ENCODE data around the gene CTNNBL1. TPM values are rescaled to one million over a fixed set of nuclear protein-coding genes. Genes with fewer than 3 reads are reported as not detected.

CTNNBL1 gene
- total RNA-seq, 1 donor from 2014 or later: 41.3 TPM

DNA sequence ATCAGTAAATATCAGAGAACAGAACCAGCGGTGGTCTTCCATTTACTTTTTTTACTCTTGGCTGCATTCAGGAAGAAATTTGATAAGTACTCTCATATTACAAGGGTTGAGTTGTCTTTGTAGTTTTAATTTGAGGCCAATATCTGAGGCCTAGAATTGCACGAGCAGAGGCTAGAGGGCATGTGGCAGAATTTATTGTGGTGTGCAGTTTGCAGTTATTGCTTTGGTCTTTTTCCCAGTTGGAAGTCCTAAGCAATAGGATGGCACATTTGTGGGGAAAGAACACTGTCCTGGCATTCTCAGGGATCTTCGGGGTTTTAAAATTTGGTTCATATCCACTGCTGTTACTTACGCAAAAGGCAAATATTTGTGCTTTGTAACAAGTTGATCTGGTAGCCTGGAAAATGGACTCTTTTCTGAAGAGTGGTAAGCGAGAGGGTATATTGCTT is 66.0 kb downstream of the CTNNBL1 start:
- intact Hi-C loops (cut with DNase I): no loop called here
- no peak for ATAC-seq
- DNase-seq (ENCODE audit: low spot score): no peak

- no peak for ATAC-seq
- intact Hi-C loops (cut with DNase I): no loop called here
- DNase-seq (ENCODE audit: low spot score): no peak
These were observed 66.5 kb downstream of the CTNNBL1 start for GRCh38 chr20:37760322-37760721.

DNA sequence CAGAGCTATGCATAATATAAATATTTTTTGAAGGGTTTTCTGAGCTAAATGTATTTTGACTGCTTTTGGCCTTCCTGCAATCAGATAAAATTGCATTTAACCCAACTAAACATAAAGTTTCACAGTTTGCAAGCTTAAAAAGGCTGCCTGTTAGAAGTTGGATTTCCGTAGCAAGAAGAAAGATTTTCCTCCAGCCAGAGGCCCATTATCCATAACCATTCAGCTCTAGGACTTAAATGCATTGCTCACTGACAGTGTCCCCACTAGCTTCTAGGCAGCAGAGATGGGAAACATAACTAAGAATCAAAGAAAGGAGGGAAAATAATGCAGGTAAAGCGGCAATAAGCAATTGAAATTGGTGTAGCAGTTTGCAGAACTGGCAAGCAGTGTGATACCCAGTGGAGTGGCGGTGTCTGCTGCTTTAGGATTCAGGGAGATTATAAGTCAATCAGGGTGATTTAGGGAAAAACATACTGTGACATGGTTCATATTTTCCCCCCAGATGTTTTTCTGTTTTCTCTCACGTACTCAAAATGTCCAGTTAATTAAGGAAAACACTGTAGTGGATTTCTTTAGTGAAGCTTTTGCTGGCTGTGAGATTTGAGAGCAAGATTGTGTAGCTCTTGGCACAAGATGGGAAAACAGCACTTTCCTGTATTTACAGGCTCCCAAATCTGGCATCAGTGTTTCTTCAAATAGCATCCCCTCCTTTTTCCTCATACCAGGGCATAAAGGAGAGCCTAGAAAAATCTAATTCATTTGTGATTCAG is 69.1 kb downstream of the CTNNBL1 start:
- ATAC-seq (no peak), DNase-seq (ENCODE audit: low spot score) (no peak)
- intact Hi-C loops (cut with DNase I): no loop called here

- intact Hi-C loops (cut with DNase I): no loop called here
- no peak for ATAC-seq
- no peak for DNase-seq (ENCODE audit: low spot score)
These were observed 70.6 kb downstream of the CTNNBL1 start for GRCh38 chr20:37764333-37764935.

GRCh38 chr20:37770908-37771307 is 77.1 kb downstream of the CTNNBL1 start:
- intact Hi-C loops (cut with DNase I): no loop called here
- DNase-seq (ENCODE audit: low spot score): no peak
- no peak for ATAC-seq

DNA sequence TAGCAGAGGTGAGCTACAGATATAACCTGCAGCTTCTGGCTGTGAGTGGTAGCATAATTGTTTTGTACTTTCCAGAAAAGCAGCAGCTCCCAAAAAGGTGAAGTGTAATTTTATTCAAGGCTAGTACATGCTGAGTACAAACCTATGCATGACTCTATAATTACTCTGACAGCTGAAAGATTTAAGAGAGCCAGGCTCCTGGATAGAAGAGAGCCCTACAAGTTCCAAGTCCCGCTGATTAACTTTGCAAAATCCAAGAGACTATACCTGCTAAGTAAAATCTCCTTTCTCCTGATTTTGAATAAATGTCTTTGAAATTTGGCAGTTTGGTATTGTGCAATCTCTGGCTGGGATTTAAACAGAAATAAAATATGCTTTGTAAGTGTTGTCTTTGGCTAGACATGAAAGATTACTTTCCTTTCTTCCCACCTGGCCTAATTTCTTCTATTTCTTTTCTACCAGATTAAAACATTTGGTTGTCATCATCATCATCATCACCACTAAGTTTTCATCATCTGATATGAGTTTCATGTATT is 79.5 kb downstream of the CTNNBL1 start:
- ATAC-seq (no peak), DNase-seq (ENCODE audit: low spot score) (no peak)
- intact Hi-C loops (cut with DNase I): no loop called here

DNA sequence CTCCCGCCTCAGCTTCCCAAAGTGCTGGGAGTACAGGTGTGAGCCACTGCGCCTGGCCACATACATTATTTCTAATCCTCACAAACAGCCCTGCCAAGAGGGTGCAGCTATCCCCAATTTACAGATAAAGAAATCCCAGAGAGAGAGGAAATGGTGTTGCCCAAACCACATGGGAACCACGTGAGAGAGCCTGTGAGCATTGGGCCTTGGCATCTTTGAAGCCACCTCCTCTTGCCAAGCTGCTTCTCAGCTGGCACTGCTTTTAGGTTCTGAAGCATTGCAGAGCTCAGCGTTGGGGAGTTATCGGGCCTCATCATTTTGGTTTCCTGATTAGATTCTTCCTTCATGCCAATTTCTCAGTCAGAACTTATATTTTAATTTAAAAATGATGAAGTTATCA is 80.3 kb downstream of the CTNNBL1 start:
- ATAC-seq (no peak), DNase-seq (ENCODE audit: low spot score) (no peak)
- intact Hi-C loops (cut with DNase I): no loop called here

GRCh38 chr20:37775200-37775599 is 81.4 kb downstream of the CTNNBL1 start:
- no peak for DNase-seq (ENCODE audit: low spot score)
- intact Hi-C loops (cut with DNase I): no loop called here
- no peak for ATAC-seq

DNA sequence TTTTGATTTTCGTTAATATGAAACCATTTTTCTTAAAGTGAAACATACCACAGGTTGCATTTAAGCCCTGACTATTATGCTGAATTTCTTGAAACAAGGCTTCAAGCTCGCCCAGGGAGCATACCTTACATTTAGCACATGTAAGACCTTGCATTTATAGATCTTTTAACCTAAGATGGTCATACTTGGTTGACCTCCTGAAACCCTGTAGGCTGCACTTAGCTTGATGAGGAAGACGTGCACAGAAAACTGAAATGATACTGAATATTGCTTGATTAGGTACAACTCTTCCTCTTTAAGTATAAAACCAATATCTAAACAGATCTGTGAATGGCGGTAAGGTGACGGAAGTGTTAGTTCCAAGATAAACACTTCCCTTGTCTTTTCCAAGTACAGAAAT is 82.2 kb downstream of the CTNNBL1 start:
- ATAC-seq (no peak), DNase-seq (ENCODE audit: low spot score) (no peak)
- intact Hi-C loops (cut with DNase I): no loop called here

GRCh38 chr20:37776526-37776925 is 82.7 kb downstream of the CTNNBL1 start:
- ATAC-seq: no peak
- intact Hi-C loops (cut with DNase I): no loop called here
- no peak for DNase-seq (ENCODE audit: low spot score)

DNA sequence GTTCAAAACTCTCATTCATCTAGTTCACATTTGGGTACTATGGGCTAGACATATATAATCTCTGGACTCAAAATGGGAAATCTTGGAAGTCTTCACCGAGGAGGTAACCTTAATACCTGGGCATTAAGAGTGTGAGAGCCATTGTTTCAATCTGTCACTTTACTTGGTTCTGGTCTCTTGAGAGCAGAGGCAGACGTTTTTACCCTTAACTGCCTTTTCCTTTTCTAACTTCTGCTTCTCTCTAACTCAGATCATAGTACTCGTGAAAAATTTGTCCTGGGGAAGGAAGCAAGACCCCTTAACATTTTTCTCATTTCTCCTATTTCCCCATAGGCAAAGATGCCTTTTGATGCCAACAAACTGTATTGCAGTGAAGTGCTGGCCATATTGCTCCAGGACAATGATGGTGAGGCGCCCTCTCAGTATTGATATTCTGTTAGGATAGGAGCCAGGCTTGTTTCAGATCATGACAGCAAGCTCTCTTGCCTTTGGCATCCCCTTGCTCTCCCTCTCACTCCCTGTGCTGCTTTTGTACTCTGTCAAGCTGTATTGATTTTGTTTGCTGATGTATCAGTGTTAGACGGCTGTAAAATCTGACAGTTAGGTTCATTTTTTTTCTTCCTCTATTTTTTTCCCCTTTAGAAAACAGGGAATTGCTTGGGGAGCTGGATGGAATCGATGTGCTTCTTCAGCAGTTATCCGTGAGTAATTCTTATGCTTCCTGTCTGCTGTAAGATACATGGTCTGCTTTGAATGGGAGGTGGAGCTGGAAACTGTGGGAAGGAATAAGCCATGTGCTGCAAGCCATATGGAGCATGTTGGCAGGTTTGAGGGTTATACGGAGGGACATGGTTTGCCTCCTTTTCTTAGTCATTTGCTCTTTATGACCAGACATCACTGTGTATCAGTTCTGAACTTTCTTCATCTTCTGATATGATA is 83.5 kb downstream of the CTNNBL1 start:
- intact Hi-C loops (cut with DNase I): no loop called here
- ATAC-seq: no peak
- DNase-seq (ENCODE audit: low spot score): no peak

- intact Hi-C loops (cut with DNase I): no loop called here
- no peak for DNase-seq (ENCODE audit: low spot score)
- ATAC-seq: no peak
These were observed 84.3 kb downstream of the CTNNBL1 start for GRCh38 chr20:37777988-37778659.

DNA sequence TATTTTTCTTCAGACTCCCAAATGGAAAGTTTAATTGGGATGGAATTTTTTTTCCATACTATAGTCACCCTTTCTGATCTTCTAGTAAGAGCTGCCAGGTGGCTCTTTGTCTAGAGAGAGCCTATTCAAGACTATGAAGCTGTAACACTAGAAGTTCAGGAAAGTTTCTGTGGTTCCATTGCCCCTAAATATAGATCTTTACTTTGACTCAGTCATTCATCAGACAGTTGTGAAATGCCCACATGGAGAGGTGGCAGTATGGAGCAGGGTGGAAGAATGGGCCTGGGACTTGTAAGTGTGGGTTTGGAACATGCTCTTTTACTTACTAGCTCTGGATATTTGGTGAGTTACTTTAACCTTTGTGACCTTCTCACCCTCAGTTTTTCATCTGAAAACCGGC is 87.8 kb downstream of the CTNNBL1 start:
- intact Hi-C loops (cut with DNase I): no loop called here
- DNase-seq (ENCODE audit: low spot score): no peak
- no peak for ATAC-seq

GRCh38 chr20:37786043-37786442 is 92.2 kb downstream of the CTNNBL1 start:
- intact Hi-C loops (cut with DNase I): no loop called here
- DNase-seq (ENCODE audit: low spot score) (no peak), ATAC-seq (no peak)

DNA sequence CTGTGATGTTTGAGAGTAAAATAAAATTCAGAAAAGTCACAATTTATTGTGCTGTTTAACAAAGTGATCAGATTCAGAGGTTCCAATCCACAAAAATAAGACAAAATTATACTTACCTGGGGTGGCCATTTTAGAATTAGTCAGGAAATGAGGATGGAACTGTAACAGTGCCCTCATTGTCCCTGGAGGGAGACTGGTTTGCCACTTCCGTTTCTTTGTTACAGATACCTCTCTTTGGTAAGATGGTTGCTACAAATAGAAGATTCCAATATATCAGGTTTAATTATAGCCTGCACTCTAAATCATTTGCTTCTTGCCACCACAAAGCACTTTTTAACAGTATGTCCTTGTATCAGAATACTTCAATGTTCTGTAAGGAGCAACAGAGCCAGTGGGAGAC is 95.6 kb downstream of the CTNNBL1 start:
- ATAC-seq (no peak), DNase-seq (ENCODE audit: low spot score) (no peak)
- intact Hi-C loops (cut with DNase I): no loop called here

GRCh38 chr20:37790900-37791299 is 97.1 kb downstream of the CTNNBL1 start:
- intact Hi-C loops (cut with DNase I): no loop called here
- DNase-seq (ENCODE audit: low spot score): no peak
- no peak for ATAC-seq

GRCh38 chr20:37796121-37796520 is 102.3 kb downstream of the CTNNBL1 start:
- intact Hi-C loops (cut with DNase I): no loop called here
- ATAC-seq: no peak

DNA sequence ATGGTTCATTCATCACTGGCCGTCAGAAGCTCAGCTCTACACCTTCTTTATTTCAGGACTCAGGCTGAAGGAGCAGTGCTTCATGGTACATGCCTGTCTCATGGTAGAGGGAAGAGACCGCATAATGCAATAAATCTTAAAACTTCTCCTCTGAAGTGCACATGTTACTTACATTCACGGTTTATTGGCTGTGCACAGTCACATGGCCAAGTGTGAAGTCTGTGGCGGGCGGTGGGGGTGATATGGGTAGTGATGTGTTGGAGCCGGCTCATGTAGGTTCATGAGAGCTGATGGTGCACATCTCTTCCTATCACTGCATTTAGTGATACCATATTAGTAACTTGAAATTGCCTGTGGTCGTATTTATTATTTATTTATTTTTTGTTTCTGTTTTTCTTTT is 102.9 kb downstream of the CTNNBL1 start:
- ATAC-seq (no peak), DNase-seq (ENCODE audit: low spot score) (no peak)
- intact Hi-C loops (cut with DNase I): no loop called here

More at GRCh38 chr20:37796121-37796520, 102.3 kb downstream of the CTNNBL1 start:
- no peak for DNase-seq (ENCODE audit: low spot score)

- DNase-seq (ENCODE audit: low spot score) (no peak), ATAC-seq (no peak)
- intact Hi-C loops (cut with DNase I): no loop called here
These were observed 103.9 kb downstream of the CTNNBL1 start for GRCh38 chr20:37797669-37798175.
